ENCODE measurements around the gene NSMCE3.
"Not testable (repeated sequence)": the region's sequence is repeated elsewhere in the genome, so short reads cannot be mapped to it uniquely, and the experiment has no call there.

Gene NSMCE3

GRCh38 chr15:29268706-29269484, 727 bp downstream of the NSMCE3 start:
- peak; percentile 35 to 41 for DNase-seq

GRCh38 chr15:29266052-29266582, 3.5 kb downstream of the NSMCE3 start:
- no peak for DNase-seq

GRCh38 chr15:29263289-29263688, 6.3 kb downstream of the NSMCE3 start:
- no peak for DNase-seq

- no peak for DNase-seq
These were observed 6.9 kb downstream of the NSMCE3 start for GRCh38 chr15:29262738-29263137.

- DNase-seq, result no peak
These were observed 8.7 kb downstream of the NSMCE3 start for GRCh38 chr15:29260896-29261295.

GRCh38 chr15:29259233-29259632, 10.4 kb downstream of the NSMCE3 start:
- DNase-seq, result no peak

- no peak for DNase-seq
These were observed 17.4 kb downstream of the NSMCE3 start for GRCh38 chr15:29252234-29252633.

- no peak for DNase-seq
These were observed 25.1 kb downstream of the NSMCE3 start for GRCh38 chr15:29244544-29244943.

GRCh38 chr15:29244123-29244522, 25.5 kb downstream of the NSMCE3 start:
- DNase-seq, result no peak

- no peak for DNase-seq
These were observed 27.0 kb downstream of the NSMCE3 start for GRCh38 chr15:29242456-29243242.

- DNase-seq, result no peak
These were observed 28.4 kb downstream of the NSMCE3 start for GRCh38 chr15:29241207-29241606.

- no peak for DNase-seq
These were observed 30.2 kb downstream of the NSMCE3 start for GRCh38 chr15:29239395-29239794.

GRCh38 chr15:29233566-29233965, 36.1 kb downstream of the NSMCE3 start:
- no peak for DNase-seq

- DNase-seq, result no peak
These were observed 43.0 kb downstream of the NSMCE3 start for GRCh38 chr15:29226436-29227208.

- no peak for DNase-seq
These were observed 43.9 kb downstream of the NSMCE3 start for GRCh38 chr15:29225534-29226234.

GRCh38 chr15:29224987-29225363, 44.6 kb downstream of the NSMCE3 start:
- DNase-seq, result not testable (repeated sequence)

- not testable (repeated sequence) for DNase-seq
These were observed 45.2 kb downstream of the NSMCE3 start for GRCh38 chr15:29224235-29224986.

- no peak for DNase-seq
These were observed 46.0 kb downstream of the NSMCE3 start for GRCh38 chr15:29223640-29224039.

- DNase-seq, result no peak
These were observed 47.3 kb downstream of the NSMCE3 start for GRCh38 chr15:29222129-29222853.

- DNase-seq, result no peak
These were observed 48.8 kb downstream of the NSMCE3 start for GRCh38 chr15:29220852-29221251.

GRCh38 chr15:29216955-29217354, 52.7 kb downstream of the NSMCE3 start:
- DNase-seq, result no peak
